ENCODE results near the gene PARP12. TPM values are rescaled to one million over a fixed set of nuclear protein-coding genes. Genes with fewer than 3 reads are reported as not detected.
A peak's percentile ranks its signal among the peaks of the same experiment; 100 is the strongest.

The PARP12 gene
- polyA plus RNA-seq, 1 donor = 49.0 TPM

- 100% methylated on average over 2 of the region's 11 CpGs for WGBS (ENCODE audit: insufficient coverage, low lambda C conversion rate)
- Histone ChIP-seq H3K4me1 (ENCODE audit: control insufficient read depth, insufficient read depth, low read length) (peaks cover 6% of the 10 kb centered on the region), H3K27me3 (ENCODE audit: control insufficient read depth, insufficient read depth, low read length) (no peaks in the 10 kb centered on the region), H3K27ac (ENCODE audit: low read length) (no peak overlapping the region), H3K36me3 (ENCODE audit: control insufficient read depth, insufficient read depth, low read length) (peaks cover 3% of the 10 kb centered on the region), H3K4me3 (ENCODE audit: low read length) (no peak overlapping the region), H3K9me3 (ENCODE audit: control insufficient read depth, low read depth, low read length) (no peaks in the 10 kb centered on the region)
- DNase-seq = no peak
These were observed 19.1 kb upstream of the PARP12 start for GRCh38 chr7:140081774-140082425.

GRCh38 chr7:140080919-140081318 lies 18.2 kb upstream of the PARP12 start:
- no peaks in the 10 kb centered on the region for H3K36me3 ChIP-seq (ENCODE audit: control insufficient read depth, insufficient read depth, low read length)
- H3K9me3 ChIP-seq (ENCODE audit: control insufficient read depth, low read depth, low read length) = no peaks in the 10 kb centered on the region
- H3K4me3 ChIP-seq (ENCODE audit: low read length) = no peak overlapping the region
- no CpG with 5 or more reads among the region's 7 CpGs for WGBS (ENCODE audit: insufficient coverage, low lambda C conversion rate)
- H3K27me3 ChIP-seq (ENCODE audit: control insufficient read depth, insufficient read depth, low read length) = no peaks in the 10 kb centered on the region
- peaks cover 6% of the 10 kb centered on the region for H3K4me1 ChIP-seq (ENCODE audit: control insufficient read depth, insufficient read depth, low read length)
- no peak for DNase-seq
- no peak overlapping the region for H3K27ac ChIP-seq (ENCODE audit: low read length)

- WGBS (ENCODE audit: insufficient coverage, low lambda C conversion rate) = 80% methylated on average over 1 of the region's 6 CpGs
- Histone ChIP-seq H3K4me1 (ENCODE audit: control insufficient read depth, insufficient read depth, low read length) (peaks cover 6% of the 10 kb centered on the region), H3K36me3 (ENCODE audit: control insufficient read depth, insufficient read depth, low read length) (no peaks in the 10 kb centered on the region), H3K9me3 (ENCODE audit: control insufficient read depth, low read depth, low read length) (no peaks in the 10 kb centered on the region), H3K27me3 (ENCODE audit: control insufficient read depth, insufficient read depth, low read length) (no peaks in the 10 kb centered on the region), H3K27ac (ENCODE audit: low read length) (no peak overlapping the region), H3K4me3 (ENCODE audit: low read length) (no peak overlapping the region)
- peak in 1 of 2 donors; percentile 30 for DNase-seq
These were observed 16.4 kb upstream of the PARP12 start for GRCh38 chr7:140079121-140079536.

GRCh38 chr7:140078392-140078791 lies 15.6 kb upstream of the PARP12 start:
- Histone ChIP-seq H3K9me3 (ENCODE audit: control insufficient read depth, low read depth, low read length) (no peaks in the 10 kb centered on the region), H3K27me3 (ENCODE audit: control insufficient read depth, insufficient read depth, low read length) (no peaks in the 10 kb centered on the region), H3K27ac (ENCODE audit: low read length) (no peak overlapping the region), H3K4me3 (ENCODE audit: low read length) (no peak overlapping the region), H3K36me3 (ENCODE audit: control insufficient read depth, insufficient read depth, low read length) (no peaks in the 10 kb centered on the region), H3K4me1 (ENCODE audit: control insufficient read depth, insufficient read depth, low read length) (peaks cover 6% of the 10 kb centered on the region)
- no CpG with 5 or more reads among the region's 13 CpGs for WGBS (ENCODE audit: insufficient coverage, low lambda C conversion rate)
- no peak for DNase-seq

- no peak for DNase-seq
- Histone ChIP-seq H3K36me3 (ENCODE audit: control insufficient read depth, insufficient read depth, low read length) (no peaks in the 10 kb centered on the region), H3K4me3 (ENCODE audit: low read length) (no peak overlapping the region), H3K9me3 (ENCODE audit: control insufficient read depth, low read depth, low read length) (no peaks in the 10 kb centered on the region), H3K27me3 (ENCODE audit: control insufficient read depth, insufficient read depth, low read length) (no peaks in the 10 kb centered on the region), H3K27ac (ENCODE audit: low read length) (no peak overlapping the region), H3K4me1 (ENCODE audit: control insufficient read depth, insufficient read depth, low read length) (peaks cover 6% of the 10 kb centered on the region)
- WGBS (ENCODE audit: insufficient coverage, low lambda C conversion rate) = no CpG with 5 or more reads among the region's 6 CpGs
These were observed 12.0 kb upstream of the PARP12 start for GRCh38 chr7:140074780-140075179.

- Histone ChIP-seq H3K27me3 (ENCODE audit: control insufficient read depth, insufficient read depth, low read length) (no peaks in the 10 kb centered on the region), H3K36me3 (ENCODE audit: control insufficient read depth, insufficient read depth, low read length) (no peaks in the 10 kb centered on the region), H3K4me1 (ENCODE audit: control insufficient read depth, insufficient read depth, low read length) (no peaks in the 10 kb centered on the region), H3K4me3 (ENCODE audit: low read length) (no peak overlapping the region), H3K9me3 (ENCODE audit: control insufficient read depth, low read depth, low read length) (peaks cover 4% of the 10 kb centered on the region), H3K27ac (ENCODE audit: low read length) (no peak overlapping the region)
- no peak for DNase-seq
These were observed 7.8 kb upstream of the PARP12 start for GRCh38 chr7:140070546-140070945.

- 80% methylated on average over 1 of the region's 4 CpGs for WGBS (ENCODE audit: insufficient coverage, low lambda C conversion rate)
- DNase-seq = no peak
- H3K4me1 ChIP-seq (ENCODE audit: control insufficient read depth, insufficient read depth, low read length) = no peaks in the 10 kb centered on the region
- peaks cover 4% of the 10 kb centered on the region for H3K9me3 ChIP-seq (ENCODE audit: control insufficient read depth, low read depth, low read length)
- no peaks in the 10 kb centered on the region for H3K27me3 ChIP-seq (ENCODE audit: control insufficient read depth, insufficient read depth, low read length)
- H3K36me3 ChIP-seq (ENCODE audit: control insufficient read depth, insufficient read depth, low read length) = no peaks in the 10 kb centered on the region
- no peak overlapping the region for H3K27ac ChIP-seq (ENCODE audit: low read length)
- H3K4me3 ChIP-seq (ENCODE audit: low read length) = no peak overlapping the region
These were observed 6.7 kb upstream of the PARP12 start for GRCh38 chr7:140069298-140069949.

GRCh38 chr7:140068033-140068432 lies 5.3 kb upstream of the PARP12 start:
- no peak for DNase-seq
- H3K4me1 ChIP-seq (ENCODE audit: control insufficient read depth, insufficient read depth, low read length) = no peaks in the 10 kb centered on the region
- no peaks in the 10 kb centered on the region for H3K27me3 ChIP-seq (ENCODE audit: control insufficient read depth, insufficient read depth, low read length)
- no peaks in the 10 kb centered on the region for H3K36me3 ChIP-seq (ENCODE audit: control insufficient read depth, insufficient read depth, low read length)
- WGBS (ENCODE audit: insufficient coverage, low lambda C conversion rate) = 47% methylated on average over 2 of the region's 2 CpGs
- no peak overlapping the region for H3K4me3 ChIP-seq (ENCODE audit: low read length)
- peaks cover 4% of the 10 kb centered on the region for H3K9me3 ChIP-seq (ENCODE audit: control insufficient read depth, low read depth, low read length)
- no peak overlapping the region for H3K27ac ChIP-seq (ENCODE audit: low read length)

GRCh38 chr7:140067052-140067451 lies 4.3 kb upstream of the PARP12 start:
- no peak overlapping the region for H3K27ac ChIP-seq (ENCODE audit: low read length)
- no peak for DNase-seq
- H3K27me3 ChIP-seq (ENCODE audit: control insufficient read depth, insufficient read depth, low read length) = no peaks in the 10 kb centered on the region
- no peaks in the 10 kb centered on the region for H3K36me3 ChIP-seq (ENCODE audit: control insufficient read depth, insufficient read depth, low read length)
- H3K9me3 ChIP-seq (ENCODE audit: control insufficient read depth, low read depth, low read length) = peaks cover 4% of the 10 kb centered on the region
- H3K4me1 ChIP-seq (ENCODE audit: control insufficient read depth, insufficient read depth, low read length) = no peaks in the 10 kb centered on the region
- H3K4me3 ChIP-seq (ENCODE audit: low read length) = no peak overlapping the region
- 100% methylated on average over 1 of the region's 2 CpGs for WGBS (ENCODE audit: insufficient coverage, low lambda C conversion rate)

- DNase-seq = no peak
- peaks cover 7% of the 10 kb centered on the region for H3K36me3 ChIP-seq (ENCODE audit: control insufficient read depth, insufficient read depth, low read length)
- H3K9me3 ChIP-seq (ENCODE audit: control insufficient read depth, low read depth, low read length) = peaks cover 4% of the 10 kb centered on the region
- peak overlapping the region; percentile 60 for H3K27ac ChIP-seq (ENCODE audit: low read length)
- no CpG with 5 or more reads among the region's 32 CpGs for WGBS (ENCODE audit: insufficient coverage, low lambda C conversion rate)
- no peaks in the 10 kb centered on the region for H3K27me3 ChIP-seq (ENCODE audit: control insufficient read depth, insufficient read depth, low read length)
- peak overlapping the region; percentile 70 for H3K4me3 ChIP-seq (ENCODE audit: low read length)
- H3K4me1 ChIP-seq (ENCODE audit: control insufficient read depth, insufficient read depth, low read length) = peaks cover 9% of the 10 kb centered on the region
These were observed 628 bp downstream of the PARP12 start for GRCh38 chr7:140062118-140062527.

- Histone ChIP-seq H3K9me3 (ENCODE audit: control insufficient read depth, low read depth, low read length) (no peaks in the 10 kb centered on the region), H3K4me3 (ENCODE audit: low read length) (peak overlapping the region; percentile 70), H3K36me3 (ENCODE audit: control insufficient read depth, insufficient read depth, low read length) (peaks cover 13% of the 10 kb centered on the region), H3K27ac (ENCODE audit: low read length) (peak overlapping the region; percentile 5), H3K27me3 (ENCODE audit: control insufficient read depth, insufficient read depth, low read length) (no peaks in the 10 kb centered on the region), H3K4me1 (ENCODE audit: control insufficient read depth, insufficient read depth, low read length) (peaks cover 9% of the 10 kb centered on the region)
- no CpG with 5 or more reads among the region's 2 CpGs for WGBS (ENCODE audit: insufficient coverage, low lambda C conversion rate)
- DNase-seq = peak in 1 of 2 donors; percentile 23
These were observed 1.2 kb downstream of the PARP12 start for GRCh38 chr7:140061607-140061930.
